Activated CD4-positive, alpha-beta T cell treated with anti-CD3 and anti-CD28 coated beads, Interleukin-2, amount 50 U/mL, for 24 hours (primary cell): ENCODE results near the gene RDH13.
"Not testable (repeated sequence)": the region's sequence is repeated elsewhere in the genome, so short reads cannot be mapped to it uniquely, and the experiment has no call there.

ENCODE experiments used
- DNase-seq, 2 donors: peaks; one replicate each; pipeline ENCODE4 v3.0.0-alpha.2; 2020; ENCODE audit warnings: low read depth in 1 of 2, low spot score in 1 of 2

The RDH13 gene

GRCh38 chr19:55077106-55077505 lies 14.2 kb upstream of the RDH13 start:
- no peak for DNase-seq

GRCh38 chr19:55076321-55076720 lies 13.4 kb upstream of the RDH13 start:
- no peak for DNase-seq

GRCh38 chr19:55075371-55075998 lies 12.5 kb upstream of the RDH13 start, which contains the start of gene EPS8L1:
TSS of gene EPS8L1 (plus strand) at chr19:55075869. CDS start at chr19:55076445, 576 bp downstream.
- DNase-seq: no peak

GRCh38 chr19:55071913-55072312 lies 9.0 kb upstream of the RDH13 start:
- DNase-seq: no peak

GRCh38 chr19:55071129-55071502 lies 8.2 kb upstream of the RDH13 start:
- no peak for DNase-seq

- DNase-seq: no peak
Observed at GRCh38 chr19:55070466-55071128, 7.6 kb upstream of the RDH13 start.

- no peak for DNase-seq
Observed at GRCh38 chr19:55069865-55070197, 6.9 kb upstream of the RDH13 start.

- no peak for DNase-seq
Observed at GRCh38 chr19:55068950-55069864, 6.3 kb upstream of the RDH13 start.

- DNase-seq: no peak
Observed at GRCh38 chr19:55067869-55068268, 4.9 kb upstream of the RDH13 start.

- no peak for DNase-seq
Observed at GRCh38 chr19:55066107-55066709, 3.3 kb upstream of the RDH13 start.

GRCh38 chr19:55065516-55065915 lies 2.6 kb upstream of the RDH13 start:
- DNase-seq: not testable (repeated sequence)

GRCh38 chr19:55063492-55063843 lies 520 bp upstream of the RDH13 start:
- no peak for DNase-seq

- not testable (repeated sequence) for DNase-seq
Observed at GRCh38 chr19:55060287-55060686, 2.7 kb downstream of the RDH13 start.

- DNase-seq: no peak
Observed at GRCh38 chr19:55058781-55059610, 4.0 kb downstream of the RDH13 start.

GRCh38 chr19:55056827-55057226 lies 6.1 kb downstream of the RDH13 start:
- DNase-seq: no peak

- no peak for DNase-seq
Observed at GRCh38 chr19:55053735-55054134, 9.2 kb downstream of the RDH13 start.

- no peak for DNase-seq
Observed at GRCh38 chr19:55050749-55051532, 12.0 kb downstream of the RDH13 start.

- no peak for DNase-seq
Observed at GRCh38 chr19:55048446-55048845, 14.5 kb downstream of the RDH13 start.

- DNase-seq: no peak
Observed at GRCh38 chr19:55047951-55048350, 15.0 kb downstream of the RDH13 start.
